ENCODE results near the gene GABRB1. TPM values are rescaled to one million over a fixed set of nuclear protein-coding genes. Genes with fewer than 3 reads are reported as not detected.

Gene GABRB1
- total RNA-seq, 1 donor = 1.4 TPM

DNA sequence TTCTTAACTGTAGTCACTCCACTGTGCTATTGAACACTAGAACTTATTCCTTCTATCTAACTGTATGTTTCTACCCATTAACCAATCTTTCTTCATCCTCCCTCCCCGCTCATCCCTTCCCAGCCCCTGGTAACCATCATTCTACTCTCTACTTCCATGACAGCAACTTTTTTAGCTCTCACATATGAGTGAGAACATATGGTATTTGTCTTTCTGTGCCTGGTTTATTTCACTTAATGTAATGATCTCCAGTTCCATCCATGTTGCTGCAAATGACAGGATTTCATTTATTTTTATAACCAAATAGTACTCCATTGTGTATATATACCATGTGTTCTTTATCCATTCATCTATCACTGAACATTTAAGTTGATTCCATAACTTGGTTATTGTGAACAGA lies 186.5 kb downstream of the GABRB1 start:
- no peak for DNase-seq (ENCODE audit: low read depth)
- TF ChIP-seq CTCF (IDR thresholded peaks at IDR 0.05; ENCODE audit: insufficient read depth, low read length) = no peak
- no peak overlapping the region for H3K4me3 ChIP-seq (ENCODE audit: low read depth, low read length)

GRCh38 chr4:47218631-47219030 lies 187.3 kb downstream of the GABRB1 start:
- DNase-seq (ENCODE audit: low read depth) = peak; percentile 78
- no peak overlapping the region for H3K4me3 ChIP-seq (ENCODE audit: low read depth, low read length)
- no peak for TF ChIP-seq CTCF (IDR thresholded peaks at IDR 0.05; ENCODE audit: insufficient read depth, low read length)

DNA sequence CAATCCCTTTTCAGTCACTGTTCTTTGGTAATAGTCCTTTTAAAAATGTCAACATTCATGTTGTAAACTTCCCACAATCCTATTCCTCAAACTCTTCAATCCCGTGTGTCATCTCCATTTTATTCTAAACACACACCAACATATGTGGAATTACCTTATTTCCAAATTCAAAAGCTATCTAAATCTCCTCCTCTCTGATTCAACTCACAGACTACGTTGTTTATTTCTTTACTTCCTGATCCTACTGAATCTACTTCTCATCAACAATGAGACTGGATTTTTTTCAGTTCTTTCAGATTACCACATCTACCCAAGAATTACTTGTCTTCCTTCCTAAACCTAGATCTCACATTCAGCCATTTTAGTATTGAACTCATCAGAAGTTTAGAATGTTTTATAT lies 188.2 kb downstream of the GABRB1 start:
- H3K4me3 ChIP-seq (ENCODE audit: low read depth, low read length) = no peak overlapping the region
- no peak for DNase-seq (ENCODE audit: low read depth)
- TF ChIP-seq CTCF (IDR thresholded peaks at IDR 0.05; ENCODE audit: insufficient read depth, low read length) = no peak

GRCh38 chr4:47221721-47222120 lies 190.4 kb downstream of the GABRB1 start:
- no peak overlapping the region for H3K4me3 ChIP-seq (ENCODE audit: low read depth, low read length)
- peak; percentile 91 for DNase-seq (ENCODE audit: low read depth)
- no peak for TF ChIP-seq CTCF (IDR thresholded peaks at IDR 0.05; ENCODE audit: insufficient read depth, low read length)

GRCh38 chr4:47222276-47222675 lies 190.9 kb downstream of the GABRB1 start:
- peak; percentile 42 for DNase-seq (ENCODE audit: low read depth)
- TF ChIP-seq CTCF (IDR thresholded peaks at IDR 0.05; ENCODE audit: insufficient read depth, low read length) = no peak
- H3K4me3 ChIP-seq (ENCODE audit: low read depth, low read length) = no peak overlapping the region

DNA sequence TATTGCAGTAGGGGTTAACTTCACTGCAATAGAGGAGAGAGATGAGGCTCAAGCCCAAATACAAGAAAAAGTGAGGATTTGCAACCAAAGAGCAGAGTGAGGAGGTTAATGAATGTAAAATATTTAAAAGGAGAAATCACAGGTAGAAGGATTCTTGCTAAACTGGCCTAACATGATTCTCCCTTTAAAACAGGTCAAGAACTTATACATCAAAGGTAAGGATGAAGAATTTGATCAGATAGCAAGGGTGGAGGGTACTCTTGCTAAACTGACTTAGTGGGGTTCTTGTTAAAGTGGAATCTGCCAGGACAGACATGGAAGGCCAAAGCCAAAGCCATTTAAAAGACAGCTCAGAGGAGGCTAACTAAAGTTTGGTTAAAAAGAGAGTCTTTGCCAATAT lies 193.0 kb downstream of the GABRB1 start:
- no peak overlapping the region for H3K4me3 ChIP-seq (ENCODE audit: low read depth, low read length)
- TF ChIP-seq CTCF (IDR thresholded peaks at IDR 0.05; ENCODE audit: insufficient read depth, low read length) = no peak
- no peak for DNase-seq (ENCODE audit: low read depth)

- peak; percentile 53 for DNase-seq (ENCODE audit: low read depth)
- no peak for TF ChIP-seq CTCF (IDR thresholded peaks at IDR 0.05; ENCODE audit: insufficient read depth, low read length)
- H3K4me3 ChIP-seq (ENCODE audit: low read depth, low read length) = no peak overlapping the region
Measured at GRCh38 chr4:47235721-47236120, 204.4 kb downstream of the GABRB1 start.

Measured in fibroblast of the aortic adventitia (primary cell).